NCI-H2227 (cell line): ENCODE data around the gene SERTAD2.

Source experiments
- DNase-seq: peaks from one replicate; lab custom pipeline; 2025; ENCODE audit not compliant: unreplicated experiment; lab: John Stamatoyannopoulos, UW

The SERTAD2 gene

GRCh38 chr2:64629875-64630274 lies 23.8 kb downstream of the SERTAD2 start:
- no peak for DNase-seq

- DNase-seq, result no peak
Measured at GRCh38 chr2:64629329-64629781, 24.4 kb downstream of the SERTAD2 start.

- DNase-seq, result no peak
Measured at GRCh38 chr2:64627860-64628841, 25.6 kb downstream of the SERTAD2 start.

GRCh38 chr2:64626963-64627760 lies 26.6 kb downstream of the SERTAD2 start:
- DNase-seq, result peak; percentile 74

- DNase-seq, result no peak
Measured at GRCh38 chr2:64626146-64626809, 27.4 kb downstream of the SERTAD2 start.

GRCh38 chr2:64625299-64626145 lies 28.2 kb downstream of the SERTAD2 start:
- no peak for DNase-seq

GRCh38 chr2:64624862-64625261 lies 28.9 kb downstream of the SERTAD2 start:
- no peak for DNase-seq

- DNase-seq, result no peak
Measured at GRCh38 chr2:64624108-64624610, 29.6 kb downstream of the SERTAD2 start.

- no peak for DNase-seq
Measured at GRCh38 chr2:64623242-64623850, 30.4 kb downstream of the SERTAD2 start.

GRCh38 chr2:64622443-64623241 lies 31.1 kb downstream of the SERTAD2 start:
- DNase-seq, result no peak

- DNase-seq, result no peak
Measured at GRCh38 chr2:64620661-64621060, 33.1 kb downstream of the SERTAD2 start.

GRCh38 chr2:64617631-64618151 lies 36.0 kb downstream of the SERTAD2 start:
- peak; percentile 46 for DNase-seq

GRCh38 chr2:64615844-64616536 lies 37.7 kb downstream of the SERTAD2 start:
- DNase-seq, result no peak

- DNase-seq, result no peak
Measured at GRCh38 chr2:64615192-64615763, 38.4 kb downstream of the SERTAD2 start.

GRCh38 chr2:64613276-64613675 lies 40.4 kb downstream of the SERTAD2 start:
- DNase-seq, result no peak

GRCh38 chr2:64612575-64613195 lies 41.0 kb downstream of the SERTAD2 start:
- DNase-seq, result no peak

GRCh38 chr2:64610316-64610855 lies 43.3 kb downstream of the SERTAD2 start:
- no peak for DNase-seq
